ENCODE measurements around the gene MYO3A.

Gene MYO3A

DNA sequence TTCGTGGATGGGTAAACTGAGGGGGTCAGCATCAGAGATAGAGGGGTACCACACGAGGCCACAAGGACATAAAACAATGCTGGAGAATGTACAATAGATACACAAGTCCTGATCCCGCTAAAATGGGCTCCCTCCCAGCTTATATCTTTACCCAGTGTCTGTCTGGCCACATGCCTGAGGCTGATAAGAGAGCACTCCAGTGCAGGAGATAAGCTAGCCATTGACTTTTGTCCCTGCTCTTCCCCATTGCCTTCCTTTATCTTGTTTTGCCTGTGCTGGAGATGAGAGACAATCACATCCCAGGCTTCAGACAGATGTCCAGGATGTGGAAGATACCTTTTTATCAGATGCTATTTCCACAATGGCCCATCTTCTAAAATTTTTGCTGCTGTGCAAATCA is 288.5 kb downstream of the MYO3A start:
- no peak for DNase-seq (ENCODE audit: low read depth)
- TF ChIP-seq CTCF (IDR thresholded peaks at IDR 0.05; ENCODE audit: low read depth, low read length, missing control alignments) = no peak
- no peak overlapping the region for H3K4me3 ChIP-seq (ENCODE audit: low read depth, low read length)
- in situ Hi-C loops (cut with HindIII; ENCODE audit: low sequenced_read_pairs) = no loop called here

- in situ Hi-C loops (cut with HindIII; ENCODE audit: low sequenced_read_pairs) = no loop called here
Observed at GRCh38 chr10:26225322-26225721, 291.3 kb downstream of the MYO3A start.

GRCh38 chr10:26227786-26228185 is 293.8 kb downstream of the MYO3A start:
- no peak for TF ChIP-seq CTCF (IDR thresholded peaks at IDR 0.05; ENCODE audit: low read depth, low read length, missing control alignments)
- in situ Hi-C loops (cut with HindIII; ENCODE audit: low sequenced_read_pairs) = no loop called here
- no peak overlapping the region for H3K4me3 ChIP-seq (ENCODE audit: low read depth, low read length)
- no peak for DNase-seq (ENCODE audit: low read depth)

More at GRCh38 chr10:26225322-26225721, 291.3 kb downstream of the MYO3A start:
- no peak overlapping the region for H3K4me3 ChIP-seq (ENCODE audit: low read depth, low read length)
- TF ChIP-seq CTCF (IDR thresholded peaks at IDR 0.05; ENCODE audit: low read depth, low read length, missing control alignments) = no peak
- DNase-seq (ENCODE audit: low read depth) = no peak

- no peak for DNase-seq (ENCODE audit: low read depth)
- in situ Hi-C loops (cut with HindIII; ENCODE audit: low sequenced_read_pairs) = no loop called here
- H3K4me3 ChIP-seq (ENCODE audit: low read depth, low read length) = no peak overlapping the region
- no peak for TF ChIP-seq CTCF (IDR thresholded peaks at IDR 0.05; ENCODE audit: low read depth, low read length, missing control alignments)
Observed at GRCh38 chr10:26232174-26232573, 298.1 kb downstream of the MYO3A start.

GRCh38 chr10:26235761-26236160 is 301.7 kb downstream of the MYO3A start:
- no peak for TF ChIP-seq CTCF (IDR thresholded peaks at IDR 0.05; ENCODE audit: low read depth, low read length, missing control alignments)

GRCh38 chr10:26238378-26238777 is 304.3 kb downstream of the MYO3A start:
- no peak overlapping the region for H3K4me3 ChIP-seq (ENCODE audit: low read depth, low read length)
- DNase-seq (ENCODE audit: low read depth) = no peak
- in situ Hi-C loops (cut with HindIII; ENCODE audit: low sequenced_read_pairs) = no loop called here
- no peak for TF ChIP-seq CTCF (IDR thresholded peaks at IDR 0.05; ENCODE audit: low read depth, low read length, missing control alignments)

More at GRCh38 chr10:26235761-26236160, 301.7 kb downstream of the MYO3A start:
- H3K4me3 ChIP-seq (ENCODE audit: low read depth, low read length) = no peak overlapping the region
- in situ Hi-C loops (cut with HindIII; ENCODE audit: low sequenced_read_pairs) = no loop called here
- no peak for DNase-seq (ENCODE audit: low read depth)
